Tongue (tissue), 2 donors: Measurements from ENCODE around the gene PLPP1. TPM values are rescaled to one million over a fixed set of nuclear protein-coding genes. Genes with fewer than 3 reads are reported as not detected.
A peak's percentile ranks its signal among the peaks of the same experiment; 100 is the strongest.

Experiments used
- DNase-seq: peaks from one replicate; pipeline ENCODE4 v3.0.0-alpha.2; 2015
- total RNA-seq: library from RNA; depleted of rRNA; stranded (reverse); fragments of >200 nt; gene quantifications from one replicate; pipeline ENCODE4 v1.2.3, GENCODE V29; 2014

The PLPP1 gene
- total RNA-seq = 141 TPM

- peak; percentile 96 for DNase-seq
These were observed at the start of gene PLPP1 for GRCh38 chr5:55534436-55535198. TSS of gene PLPP1 (minus strand) at chr5:55534964. CDS start at chr5:55534629, 335 bp downstream.

GRCh38 chr5:55583578-55583977 lies 48.8 kb upstream of the PLPP1 start:
- DNase-seq = no peak

GRCh38 chr5:55582256-55582655 lies 47.5 kb upstream of the PLPP1 start:
- no peak for DNase-seq

GRCh38 chr5:55580042-55580441 lies 45.3 kb upstream of the PLPP1 start:
- no peak for DNase-seq

- no peak for DNase-seq
These were observed 44.0 kb upstream of the PLPP1 start for GRCh38 chr5:55578771-55579170.

DNA sequence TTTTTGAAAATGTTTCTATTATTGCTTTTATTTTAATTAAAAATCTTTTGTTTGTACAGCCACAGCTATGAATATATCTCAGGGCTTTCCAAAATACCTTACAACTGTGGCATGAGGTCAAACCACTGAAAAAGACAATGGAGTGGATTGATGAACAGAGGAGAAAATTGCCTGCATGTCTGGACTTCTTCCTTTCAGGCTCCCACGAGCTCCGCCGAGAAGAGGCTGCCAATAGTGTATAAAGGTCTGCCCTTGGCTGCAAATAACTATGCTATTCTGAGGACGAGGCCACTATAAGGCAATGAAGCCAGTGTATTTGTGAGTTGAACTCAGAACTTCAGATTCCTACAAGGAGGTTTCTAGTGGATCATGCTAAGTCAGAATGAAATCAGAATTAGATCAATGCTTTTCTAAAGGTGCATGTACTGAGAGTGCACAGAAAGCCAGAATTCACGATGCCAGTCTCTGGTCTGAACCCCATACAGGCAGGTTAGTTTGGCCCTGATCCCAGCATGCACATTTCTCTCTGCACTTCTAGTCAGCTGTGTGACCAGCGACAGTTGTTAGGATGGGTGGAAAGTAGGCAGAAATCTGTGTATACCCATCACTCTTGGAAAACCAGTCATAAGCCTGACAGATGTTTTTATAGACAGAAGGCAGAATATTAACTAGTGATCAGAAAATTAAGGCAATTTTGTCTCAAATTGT lies 42.7 kb upstream of the PLPP1 start:
- peak; percentile 56 for DNase-seq

- no peak for DNase-seq
These were observed 41.9 kb upstream of the PLPP1 start for GRCh38 chr5:55576661-55577060.

- no peak for DNase-seq
These were observed 41.2 kb upstream of the PLPP1 start for GRCh38 chr5:55575815-55576583.

DNA sequence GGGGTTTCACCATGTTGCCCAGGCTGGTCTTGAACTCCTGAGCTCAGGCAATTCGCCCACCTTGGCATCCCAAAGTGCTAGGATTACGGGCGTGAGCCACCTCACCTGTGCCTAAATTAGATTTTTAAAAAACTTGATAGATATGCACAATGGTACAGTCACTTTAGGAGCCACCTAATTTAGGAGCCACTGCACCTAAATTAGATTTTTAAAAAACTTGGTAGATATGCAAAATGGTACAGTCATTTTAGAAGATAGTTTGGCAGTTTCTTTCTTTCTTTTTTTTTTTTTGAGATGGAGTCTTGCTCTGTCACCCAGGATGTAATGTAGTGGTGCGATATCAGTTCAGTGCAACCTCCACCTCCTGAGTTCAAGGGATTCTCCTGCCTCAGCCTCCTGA lies 37.8 kb upstream of the PLPP1 start:
- no peak for DNase-seq

GRCh38 chr5:55572020-55572419 lies 37.3 kb upstream of the PLPP1 start:
- DNase-seq = no peak

DNA sequence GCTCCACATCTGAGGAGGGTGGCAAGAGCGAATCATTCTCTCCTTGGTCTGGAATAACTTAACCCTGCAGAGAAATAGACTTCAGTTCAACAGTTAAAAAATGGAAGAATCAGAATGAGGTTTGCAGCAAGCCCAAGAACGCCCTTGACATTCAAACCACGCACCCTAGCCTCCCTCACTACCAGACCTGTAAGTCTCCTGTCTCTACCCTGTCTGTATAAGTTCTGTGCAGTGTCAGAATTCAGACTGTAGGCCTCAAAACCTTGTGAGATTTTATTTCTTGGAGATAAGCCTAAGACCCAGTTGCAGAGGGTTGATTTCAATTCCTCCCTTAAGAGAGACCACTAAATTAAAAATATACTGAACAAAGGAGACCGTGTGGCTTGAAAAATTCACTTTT lies 35.8 kb upstream of the PLPP1 start:
- no peak for DNase-seq

- DNase-seq = no peak
These were observed 35.3 kb upstream of the PLPP1 start for GRCh38 chr5:55570026-55570425.

GRCh38 chr5:55569513-55569865 lies 34.7 kb upstream of the PLPP1 start:
- no peak for DNase-seq

GRCh38 chr5:55568654-55569512 lies 34.1 kb upstream of the PLPP1 start:
- DNase-seq = no peak

GRCh38 chr5:55564721-55565120 lies 30.0 kb upstream of the PLPP1 start:
- peak; percentile 38 for DNase-seq

DNA sequence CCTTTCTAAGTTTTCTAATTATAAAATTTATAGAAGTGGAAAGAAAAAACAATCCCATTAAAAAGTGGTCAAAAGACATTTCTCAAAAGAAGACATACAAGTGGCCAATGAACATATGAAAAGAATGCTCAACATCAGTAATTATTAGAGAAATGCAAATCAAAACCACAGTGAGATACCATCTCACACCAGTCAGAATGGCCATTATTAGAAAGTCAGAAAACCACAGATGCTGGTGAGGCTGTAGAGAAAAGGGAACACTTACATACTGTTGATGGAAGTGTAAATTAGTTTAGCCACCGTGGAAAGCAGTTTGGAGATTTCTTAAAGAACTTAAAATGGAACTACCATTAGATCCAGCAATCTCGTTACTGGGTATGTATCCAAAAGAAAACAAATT lies 23.7 kb upstream of the PLPP1 start:
- DNase-seq = no peak

DNA sequence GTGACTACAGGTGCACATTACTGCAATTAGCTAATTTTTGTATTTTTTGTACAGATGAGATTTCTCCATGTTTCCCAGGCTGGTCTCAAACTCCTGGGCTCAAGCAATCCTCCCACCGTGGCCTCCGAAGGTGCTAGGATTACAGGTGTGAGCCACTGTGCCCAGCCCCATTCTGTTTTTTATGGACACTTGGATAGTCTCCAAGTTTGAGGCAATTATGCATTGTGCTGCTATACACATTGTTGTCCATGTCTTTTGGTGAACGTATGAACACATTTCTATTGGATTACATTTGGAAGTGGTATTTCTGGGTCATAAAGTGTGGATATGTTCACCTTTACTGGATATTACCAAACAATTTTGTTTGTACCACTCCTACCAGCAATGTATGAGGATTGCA lies 22.4 kb upstream of the PLPP1 start:
- no peak for DNase-seq

- DNase-seq = peak; percentile 49
These were observed 19.9 kb upstream of the PLPP1 start for GRCh38 chr5:55554585-55555202.

DNA sequence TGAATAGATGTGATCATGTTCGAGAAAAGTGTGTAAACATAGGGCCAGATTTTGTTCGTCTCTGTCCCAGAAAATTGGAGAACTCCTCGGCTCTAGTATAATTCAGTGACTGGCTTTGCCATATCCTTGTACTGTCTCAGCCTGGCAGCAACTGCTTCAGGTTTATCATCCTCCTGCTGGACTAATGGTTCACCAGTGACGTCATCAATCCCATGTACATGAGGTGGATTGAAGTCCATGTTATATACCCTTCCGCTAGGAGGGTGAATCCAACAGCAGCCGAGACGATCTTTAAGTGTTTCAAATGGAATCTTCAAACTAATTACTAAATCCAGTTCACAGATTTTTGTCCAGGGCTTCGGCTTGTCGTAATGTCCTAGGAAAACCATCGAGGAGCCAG lies 17.1 kb upstream of the PLPP1 start:
- DNase-seq = no peak

DNA sequence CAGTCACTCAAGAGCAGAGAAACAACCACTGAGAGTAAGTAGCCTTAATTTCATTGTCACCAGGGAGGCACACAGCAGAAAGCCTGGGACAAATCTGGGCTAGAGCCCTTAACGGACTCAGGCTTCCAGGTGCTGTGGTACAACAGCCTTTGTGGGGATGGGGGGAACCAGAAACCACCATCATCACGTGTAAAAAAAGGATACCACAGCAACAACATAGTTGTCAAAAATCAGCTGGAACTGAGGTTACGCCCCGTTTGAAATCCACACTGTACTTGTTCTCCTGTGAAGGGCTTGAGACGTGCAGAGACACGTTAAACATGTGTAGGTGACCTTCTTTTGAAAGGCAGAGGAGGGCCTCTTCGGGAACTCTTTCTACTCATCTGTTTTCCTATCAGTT lies 16.6 kb upstream of the PLPP1 start:
- no peak for DNase-seq

DNA sequence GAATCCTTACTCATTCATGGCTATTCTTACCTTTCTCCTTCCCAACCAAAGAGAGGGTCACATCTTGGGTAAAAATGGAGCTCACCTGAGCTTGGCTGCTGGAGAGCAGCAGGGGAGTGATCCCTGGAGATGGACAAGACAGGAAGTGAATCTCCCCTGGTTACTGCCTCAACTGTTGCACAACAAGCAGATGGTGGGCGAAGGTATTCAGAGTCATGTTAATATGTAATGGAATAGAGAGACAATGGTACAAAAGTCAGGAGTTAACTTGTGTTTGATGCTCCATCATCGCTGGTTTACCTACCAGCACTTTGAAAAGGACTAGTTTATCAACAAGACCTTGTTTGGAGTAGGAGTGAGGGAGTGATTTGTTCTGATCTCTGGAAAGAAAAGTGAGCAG lies 13.0 kb upstream of the PLPP1 start:
- DNase-seq = no peak

DNA sequence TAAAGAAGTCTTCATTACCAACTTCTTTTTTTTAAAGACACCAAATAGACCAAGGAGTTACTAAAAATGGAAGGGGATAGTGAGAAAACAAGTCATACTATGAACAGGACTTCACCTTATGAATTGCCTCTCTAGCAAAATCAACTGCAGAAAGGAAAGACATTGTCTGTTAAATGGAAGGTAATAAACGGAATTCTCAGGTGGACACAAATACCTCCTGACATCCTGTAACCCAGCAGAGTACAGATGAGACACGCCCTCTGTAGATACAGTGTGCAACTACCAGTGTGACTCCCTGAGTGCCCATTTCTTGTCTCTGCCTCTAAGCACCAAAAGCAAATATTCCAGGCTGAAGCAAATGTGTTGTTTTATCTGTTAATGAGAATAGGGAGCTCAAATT lies 12.2 kb upstream of the PLPP1 start:
- no peak for DNase-seq
